GM12892 (cell line): ENCODE results near the gene UPB1.
A peak's percentile ranks its signal among the peaks of the same experiment; 100 is the strongest.

Experiments
- DNase-seq: peaks from one replicate; pipeline ENCODE4 v3.0.0; 2011; ENCODE audit not compliant: insufficient read length
- FAIRE-seq: peaks from 2 replicates; lab custom pipeline; 2011; peaks lifted over from hg19 to GRCh38; lab: Jason Lieb, UNC
- POLR2A ChIP-seq: IDR thresholded peaks from 2 replicates; pipeline ENCODE4 v1.6.1; 2011; ENCODE audit warnings: low read depth, low read length, control low read depth
- POLR2AphosphoS5 ChIP-seq: IDR thresholded peaks from 2 replicates; pipeline ENCODE4 v1.6.1; 2011; ENCODE audit warnings: low read depth, low read length, control low read depth
- TAF1 ChIP-seq: IDR thresholded peaks from 2 replicates; pipeline ENCODE4 v1.6.1; 2011; ENCODE audit warnings: low read depth, mild to moderate bottlenecking, control low read depth, low read length, borderline replicate concordance

Gene UPB1

GRCh38 chr22:24507716-24508115 is 12.6 kb downstream of the UPB1 start:
- FAIRE-seq (peak; percentile 62), DNase-seq (no peak)

DNA sequence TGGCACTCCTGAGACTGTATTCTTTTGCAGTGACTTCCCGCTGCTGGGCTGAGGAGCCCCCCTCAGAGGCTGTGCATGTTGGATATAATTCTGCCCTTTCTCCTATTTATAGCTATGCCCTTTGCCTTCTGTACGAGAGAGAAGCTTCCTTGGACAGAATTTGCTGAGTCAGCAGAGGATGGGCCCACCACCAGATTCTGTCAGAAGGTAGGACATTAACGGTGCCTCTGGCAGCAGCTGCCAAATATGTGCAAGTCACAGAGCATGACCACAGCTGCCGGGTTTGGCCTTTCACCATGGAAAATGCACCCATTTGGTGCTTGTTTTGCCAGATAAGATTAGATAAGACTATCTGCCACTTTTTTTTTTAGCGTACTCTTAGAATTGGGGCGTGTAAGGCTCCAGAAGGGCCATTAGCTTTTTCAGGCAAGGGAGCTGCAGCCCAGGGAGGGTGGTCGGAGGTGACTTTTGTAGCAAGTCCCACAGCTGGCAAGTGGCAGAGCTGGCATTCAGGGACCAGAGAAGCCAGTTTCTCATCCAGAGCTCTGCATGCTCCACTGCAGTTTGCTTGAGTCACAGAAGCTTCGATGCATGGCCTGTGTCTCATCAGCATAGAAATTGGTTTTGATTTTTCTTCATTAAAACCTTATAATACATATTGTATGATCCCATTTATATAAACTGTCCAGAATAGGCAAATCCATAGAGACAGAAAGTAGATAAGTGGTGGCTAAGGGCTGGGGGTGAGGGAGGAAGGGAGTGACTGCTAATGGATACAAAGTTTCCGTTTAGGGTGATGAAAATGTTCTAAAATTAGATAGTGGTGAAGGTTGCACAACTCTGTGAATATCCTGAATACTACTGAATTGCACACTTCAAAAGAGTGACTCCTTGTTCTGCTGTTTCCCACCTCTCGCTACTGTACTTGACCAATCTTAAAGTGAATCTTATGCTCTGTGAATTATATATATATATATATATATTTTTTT is 15.8 kb downstream of the UPB1 start:
- TF ChIP-seq POLR2AphosphoS5 (no peak), TAF1 (no peak), POLR2A (no peak)
- peak; percentile 9 for FAIRE-seq
- no peak for DNase-seq

More at GRCh38 chr22:24507716-24508115, 12.6 kb downstream of the UPB1 start:
- TF ChIP-seq POLR2AphosphoS5 (no peak), POLR2A (no peak), TAF1 (no peak)

DNA sequence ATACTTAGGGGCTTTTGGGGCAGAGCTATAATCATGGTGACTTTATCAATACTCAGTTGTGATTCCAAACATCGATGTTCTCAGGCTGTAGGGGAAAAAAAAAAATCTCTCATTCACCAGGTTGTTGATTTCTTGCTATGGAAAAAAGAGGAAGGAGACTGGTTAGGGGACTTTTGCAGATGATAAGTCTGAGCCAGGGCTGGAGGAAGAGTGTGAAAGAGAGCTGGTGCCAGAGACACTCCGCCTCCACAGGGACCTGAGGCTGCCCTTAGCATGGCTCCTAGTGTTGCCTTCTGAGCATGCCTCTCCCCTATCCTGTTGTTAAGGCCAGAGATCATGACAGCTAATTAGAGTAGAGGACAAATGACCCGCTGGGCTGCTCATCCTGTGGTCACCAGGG is 16.9 kb downstream of the UPB1 start:
- peak; percentile 75 for FAIRE-seq
- no peak for DNase-seq
- TF ChIP-seq TAF1 (no peak), POLR2A (no peak)

- peak; percentile 71 for FAIRE-seq
- no peak for DNase-seq
- TF ChIP-seq TAF1: no peak
- no peak for TF ChIP-seq POLR2AphosphoS5
- TF ChIP-seq POLR2A: no peak
These were observed 18.5 kb downstream of the UPB1 start for GRCh38 chr22:24513378-24514240.

- no peak for TF ChIP-seq POLR2A
- TF ChIP-seq POLR2AphosphoS5: no peak
- TF ChIP-seq TAF1: no peak
- FAIRE-seq (peak; percentile 85), DNase-seq (no peak)
These were observed 19.3 kb downstream of the UPB1 start for GRCh38 chr22:24514241-24515026.

DNA sequence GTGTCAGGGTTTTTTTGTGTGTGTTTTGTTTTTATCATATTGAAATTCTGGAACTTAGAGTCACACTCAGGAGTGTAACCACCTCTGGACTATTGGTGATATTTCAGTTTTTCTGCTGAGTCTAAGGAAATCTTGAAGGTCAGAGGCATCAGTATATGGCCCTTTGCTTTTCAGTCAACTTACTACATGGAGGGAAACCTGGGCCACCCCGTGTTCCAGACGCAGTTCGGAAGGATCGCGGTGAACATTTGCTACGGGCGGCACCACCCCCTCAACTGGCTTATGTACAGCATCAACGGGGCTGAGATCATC is 19.9 kb downstream of the UPB1 start:
- DNase-seq (no peak), FAIRE-seq (no peak)
- TF ChIP-seq POLR2A: no peak
- TF ChIP-seq TAF1: no peak
- TF ChIP-seq POLR2AphosphoS5: no peak

GRCh38 chr22:24516301-24516737 is 21.2 kb downstream of the UPB1 start:
- DNase-seq (no peak), FAIRE-seq (no peak)
- TF ChIP-seq POLR2A (no peak), TAF1 (no peak), POLR2AphosphoS5 (no peak)

DNA sequence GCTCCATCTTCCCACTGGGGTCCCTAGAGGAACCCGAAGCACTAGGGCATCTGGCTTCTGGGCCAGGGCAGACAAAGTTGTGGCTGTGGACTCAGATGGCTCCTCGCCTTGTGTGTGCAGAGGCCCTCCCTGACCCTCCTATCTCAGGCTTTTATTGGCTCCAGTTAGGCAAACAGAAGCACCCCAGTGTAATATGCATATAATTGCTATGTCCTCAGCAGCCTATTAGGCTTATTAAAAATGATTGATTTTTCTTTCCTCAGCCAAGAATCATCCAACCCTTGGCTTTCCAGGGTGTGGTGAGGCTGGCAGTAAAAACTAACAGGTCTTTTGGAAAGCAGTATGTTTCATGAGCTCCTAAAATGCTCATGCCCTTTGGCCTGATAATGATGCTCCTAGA is 22.3 kb downstream of the UPB1 start:
- TF ChIP-seq POLR2AphosphoS5 (no peak), TAF1 (no peak), POLR2A (no peak)
- DNase-seq (no peak), FAIRE-seq (no peak)

DNA sequence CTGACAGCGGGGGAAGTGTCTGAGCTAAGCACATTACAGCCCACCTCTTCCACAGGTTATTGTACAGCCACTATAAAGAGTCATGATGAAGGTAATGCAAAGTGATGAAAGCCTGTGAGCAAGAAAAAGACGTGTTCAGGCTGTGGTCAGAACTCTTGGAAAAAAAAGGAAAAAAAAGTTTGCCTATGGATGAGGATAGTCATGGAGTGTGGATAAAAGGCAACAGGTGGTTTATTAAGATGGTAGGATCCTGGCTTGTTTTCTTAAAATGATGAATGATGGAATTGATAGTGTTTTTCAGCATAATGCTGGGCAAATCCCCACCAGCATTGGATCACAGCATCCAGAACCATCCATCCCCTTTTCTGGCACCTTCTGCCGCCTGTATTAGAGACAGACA is 23.1 kb downstream of the UPB1 start:
- no peak for TF ChIP-seq TAF1
- no peak for TF ChIP-seq POLR2A
- TF ChIP-seq POLR2AphosphoS5: no peak
- no peak for FAIRE-seq

GRCh38 chr22:24518771-24519485 is 23.8 kb downstream of the UPB1 start:
- FAIRE-seq (no peak), DNase-seq (no peak)
- TF ChIP-seq POLR2A: no peak
- TF ChIP-seq TAF1: no peak
- TF ChIP-seq POLR2AphosphoS5: no peak

More for the DNA sequence above, 23.1 kb downstream of the UPB1 start:
- DNase-seq: no peak
